H9 (cell line): ENCODE results near the gene CLEC9A. TPM values are rescaled to one million over a fixed set of nuclear protein-coding genes. Genes with fewer than 3 reads are reported as not detected.

Experiments used
- DNase-seq: peaks from one replicate; pipeline ENCODE4 v3.0.0-alpha.2; 2017
- H2AFZ ChIP-seq: one replicate; pipeline ENCODE4 v1.6.1; 2013; ENCODE audit warnings: mild to moderate bottlenecking, low read length, control low read depth, moderate library complexity
- H2AK5ac ChIP-seq: 2 replicates; pipeline ENCODE4 v1.6.1; 2013; ENCODE audit warnings: low read length, control low read depth, mixed read lengths; ENCODE audit not compliant: insufficient read length
- H2BK120ac ChIP-seq: one replicate; pipeline ENCODE4 v1.6.1; 2013; ENCODE audit warnings: low read depth, mild to moderate bottlenecking, low read length, control low read depth, inconsistent platforms; ENCODE audit not compliant: poor library complexity, severe bottlenecking
- H2BK12ac ChIP-seq: 2 replicates; pipeline ENCODE4 v1.6.1; 2013; ENCODE audit warnings: low read length, control low read depth, mixed read lengths, low read depth; ENCODE audit not compliant: insufficient read length
- H2BK15ac ChIP-seq: 2 replicates; pipeline ENCODE4 v1.6.1; 2013; ENCODE audit warnings: low read depth, low read length, control low read depth
- H2BK20ac ChIP-seq: one replicate; pipeline ENCODE4 v1.6.1; 2013; ENCODE audit warnings: low read depth, mild to moderate bottlenecking, low read length, control low read depth, inconsistent platforms; ENCODE audit not compliant: poor library complexity, severe bottlenecking
- H2BK5ac ChIP-seq: 2 replicates; pipeline ENCODE4 v1.6.1; 2013; ENCODE audit warnings: low read length, control low read depth, mixed read lengths; ENCODE audit not compliant: insufficient read length
- H3K14ac ChIP-seq: 2 replicates; pipeline ENCODE4 v1.6.1; 2013; ENCODE audit warnings: low read length, control low read depth; ENCODE audit not compliant: insufficient read depth
- H3K18ac ChIP-seq: 2 replicates; pipeline ENCODE4 v1.6.1; 2013; ENCODE audit warnings: low read depth, mild to moderate bottlenecking, mixed read lengths, low read length, control low read depth; ENCODE audit not compliant: insufficient read length
- H3K23ac ChIP-seq: 2 replicates; pipeline ENCODE4 v1.6.1; 2013; ENCODE audit warnings: low read length, control low read depth, mixed read lengths, low read depth; ENCODE audit not compliant: insufficient read length
- H3K23me2 ChIP-seq: 2 replicates; pipeline ENCODE4 v1.6.1; 2013; ENCODE audit warnings: low read depth, mild to moderate bottlenecking, mixed read lengths, low read length, control low read depth; ENCODE audit not compliant: insufficient read length, poor library complexity, severe bottlenecking
- H3K27ac ChIP-seq: 2 replicates; pipeline ENCODE4 v1.5.1; 2013; ENCODE audit warnings: low read length, control low read depth, mixed read lengths, low read depth; ENCODE audit not compliant: insufficient read length
- H3K27me3 ChIP-seq: 2 replicates; pipeline ENCODE4 v1.6.1; 2013; ENCODE audit warnings: low read length, control low read depth, inconsistent platforms; ENCODE audit not compliant: insufficient read depth
- H3K4ac ChIP-seq: 2 replicates; pipeline ENCODE4 v1.6.1; 2013; ENCODE audit warnings: low read depth, mild to moderate bottlenecking, control low read depth, inconsistent platforms, low read length, moderate library complexity
- H3K4me1 ChIP-seq: 2 replicates; pipeline ENCODE4 v1.6.1; 2013; ENCODE audit warnings: low read length, control low read depth, inconsistent platforms; ENCODE audit not compliant: insufficient read depth
- H3K4me2 ChIP-seq: 2 replicates; pipeline ENCODE4 v1.6.1; 2013; ENCODE audit warnings: low read length, control low read depth, mixed read lengths; ENCODE audit not compliant: insufficient read length, insufficient read depth
- H3K56ac ChIP-seq: 2 replicates; pipeline ENCODE4 v1.6.1; 2013; ENCODE audit warnings: low read depth, mild to moderate bottlenecking, mixed read lengths, low read length, control low read depth; ENCODE audit not compliant: insufficient read length
- H3K79me1 ChIP-seq: 2 replicates; pipeline ENCODE4 v1.6.1; 2013; ENCODE audit warnings: low read depth, mild to moderate bottlenecking, moderate library complexity, low read length, control low read depth, inconsistent platforms; ENCODE audit not compliant: insufficient read depth, poor library complexity, severe bottlenecking
- H3K79me2 ChIP-seq: 2 replicates; pipeline ENCODE4 v1.6.1; 2013; ENCODE audit warnings: low read length, control low read depth, inconsistent platforms; ENCODE audit not compliant: insufficient read depth
- H3K9ac ChIP-seq: 2 replicates; pipeline ENCODE4 v1.6.1; 2013; ENCODE audit warnings: low read length, control low read depth, mixed read lengths; ENCODE audit not compliant: insufficient read length; ENCODE audit errors: extremely low read depth
- H3K9me3 ChIP-seq: one replicate; pipeline ENCODE4 v1.6.1; 2013; ENCODE audit warnings: low read depth, low read length, inconsistent platforms; ENCODE audit not compliant: control insufficient read depth
- H3T11ph ChIP-seq: one replicate; pipeline ENCODE4 v1.6.1; 2013; ENCODE audit warnings: mild to moderate bottlenecking, low read length, control low read depth, inconsistent platforms
- H4K20me1 ChIP-seq: one replicate; pipeline ENCODE4 v1.6.1; 2013; ENCODE audit not compliant: control insufficient read depth, insufficient read length, insufficient read depth
- H4K5ac ChIP-seq: 2 replicates; pipeline ENCODE4 v1.6.1; 2013; ENCODE audit warnings: low read depth, mild to moderate bottlenecking, mixed read lengths, low read length, control low read depth; ENCODE audit not compliant: insufficient read length
- H4K8ac ChIP-seq: replicated peaks from 2 replicates; pipeline ENCODE4 v1.6.1; 2013; ENCODE audit warnings: low read length, control low read depth, mixed read lengths, low read depth; ENCODE audit not compliant: insufficient read length
- H4K91ac ChIP-seq: 2 replicates; pipeline ENCODE4 v1.6.1; 2013; ENCODE audit warnings: low read depth, mild to moderate bottlenecking, moderate library complexity, mixed read lengths, low read length, control low read depth; ENCODE audit not compliant: insufficient read length
- H3K27ac Mint-ChIP-seq, 3 experiments: 2 replicates in 2 of 3; 3 replicates in 1 of 3; pipeline ENCODE4 v1.8.0; 2020 to 2021; ENCODE audit warnings: mixed read lengths in 3 of 3, mild to moderate bottlenecking in 1 of 3, moderate library complexity in 1 of 3
- H3K27me3 Mint-ChIP-seq: 2 replicates; pipeline ENCODE4 v1.8.0; 2021; ENCODE audit warnings: low read depth, mild to moderate bottlenecking, moderate library complexity, mixed read lengths
- H3K36me3 Mint-ChIP-seq, 3 experiments: 2 replicates in 2 of 3; 3 replicates in 1 of 3; pipeline ENCODE4 v1.8.0; 2020 to 2021; ENCODE audit warnings: low read depth in 3 of 3, mixed read lengths in 3 of 3; ENCODE audit not compliant: insufficient read depth in 1 of 3
- H3K4me1 Mint-ChIP-seq, 2 experiments: 2 replicates each; pipeline ENCODE4 v1.8.0; 2020; ENCODE audit warnings: mixed read lengths in 2 of 2
- H3K4me3 Mint-ChIP-seq, 2 experiments: 2 replicates in 1 of 2; 3 replicates in 1 of 2; pipeline ENCODE4 v1.8.0; 2020 to 2021; ENCODE audit warnings: mild to moderate bottlenecking in 2 of 2, mixed read lengths in 2 of 2, moderate library complexity in 1 of 2
- H3K9me3 Mint-ChIP-seq, 2 experiments: 2 replicates in 1 of 2; 3 replicates in 1 of 2; pipeline ENCODE4 v1.8.0; 2020; ENCODE audit warnings: mild to moderate bottlenecking in 2 of 2, mixed read lengths in 2 of 2, moderate library complexity in 1 of 2
- WGBS: extraction: QIAGEN DNeasy Blood & Tissue Kit; methylation state at CpG from one replicate; pipeline ENCODE4 v1.1.7; 2013; ENCODE audit warnings: missing lambda C conversion rate, low lambda C conversion rate, mixed read lengths; ENCODE audit not compliant: insufficient read length; ENCODE audit errors: extremely low coverage; 5-methylcytosine and 5-hydroxymethylcytosine counted together
- total RNA-seq: library from RNA; stranded (reverse); gene quantifications from 2 replicates; pipeline ENCODE4 v1.2.1, GENCODE V29; 2021
- TF ChIP-seq, protein P1 (sequence below): fragments of 200-600 bp; sonication (generic); conservative IDR thresholded peaks from 3 replicates; pipeline ENCODE4 v1.8.0; 2021; ENCODE audit warnings: antibody characterized with exemption, mild to moderate bottlenecking

CLEC9A gene
- total RNA-seq, 1 experiment from 2014 or later = not detected

DNA sequence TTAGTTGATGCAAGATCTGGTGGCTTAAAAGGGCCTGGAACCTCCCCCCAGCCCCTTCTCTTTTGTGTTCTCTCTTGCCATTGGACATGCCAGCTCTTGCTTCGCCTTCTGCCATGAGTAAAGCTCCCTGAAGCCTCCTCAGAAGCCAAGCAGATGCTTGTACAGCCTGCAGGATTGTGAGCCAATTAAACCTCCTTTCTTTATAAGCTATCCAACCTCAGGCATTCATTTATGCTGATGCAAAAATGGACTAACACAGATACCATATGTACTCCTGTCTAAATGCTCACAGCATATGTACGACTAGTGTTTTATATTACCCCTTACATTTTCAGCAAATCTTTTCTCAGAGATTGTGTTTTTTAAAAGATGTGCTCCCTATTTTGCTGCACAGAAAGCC is 41.6 kb downstream of the CLEC9A start:
- no peak overlapping the region for H3K18ac ChIP-seq
- no peak overlapping the region for H2BK120ac ChIP-seq
- H3K23ac ChIP-seq = no peak overlapping the region
- no peak overlapping the region for H3K9ac ChIP-seq
- no peak overlapping the region for H2BK5ac ChIP-seq
- no peaks in the 10 kb centered on the region for H3K79me1 ChIP-seq
- H3K27me3 ChIP-seq = no peaks in the 10 kb centered on the region; the same call in 1 of the 2 replicates
- no peak overlapping the region for H3T11ph ChIP-seq
- Mint-ChIP-seq H3K36me3 (no peaks in the 10 kb centered on the region), H3K27ac (no peak overlapping the region), H3K27me3 (no peaks in the 10 kb centered on the region), H3K4me3 (no peak overlapping the region), H3K4me1 (0 out of 4 replicates have a peak, but pooled peaks cover 2 to 3% of the 10 kb centered on the region in 2 experiments), H3K9me3 (no peaks in the 10 kb centered on the region)
- H4K8ac ChIP-seq = no peak overlapping the region
- H3K4ac ChIP-seq = no peak overlapping the region
- no peaks in the 10 kb centered on the region for H3K4me1 ChIP-seq
- no CpG with 5 or more reads among the region's 2 CpGs for WGBS
- DNase-seq = no peak
- H3K14ac ChIP-seq = no peak overlapping the region
- no peak overlapping the region for H2BK15ac ChIP-seq
- peaks cover 2% of the 10 kb centered on the region; the same call in 1 of the 2 replicates for H3K79me2 ChIP-seq
- TF ChIP-seq, protein P1, sequence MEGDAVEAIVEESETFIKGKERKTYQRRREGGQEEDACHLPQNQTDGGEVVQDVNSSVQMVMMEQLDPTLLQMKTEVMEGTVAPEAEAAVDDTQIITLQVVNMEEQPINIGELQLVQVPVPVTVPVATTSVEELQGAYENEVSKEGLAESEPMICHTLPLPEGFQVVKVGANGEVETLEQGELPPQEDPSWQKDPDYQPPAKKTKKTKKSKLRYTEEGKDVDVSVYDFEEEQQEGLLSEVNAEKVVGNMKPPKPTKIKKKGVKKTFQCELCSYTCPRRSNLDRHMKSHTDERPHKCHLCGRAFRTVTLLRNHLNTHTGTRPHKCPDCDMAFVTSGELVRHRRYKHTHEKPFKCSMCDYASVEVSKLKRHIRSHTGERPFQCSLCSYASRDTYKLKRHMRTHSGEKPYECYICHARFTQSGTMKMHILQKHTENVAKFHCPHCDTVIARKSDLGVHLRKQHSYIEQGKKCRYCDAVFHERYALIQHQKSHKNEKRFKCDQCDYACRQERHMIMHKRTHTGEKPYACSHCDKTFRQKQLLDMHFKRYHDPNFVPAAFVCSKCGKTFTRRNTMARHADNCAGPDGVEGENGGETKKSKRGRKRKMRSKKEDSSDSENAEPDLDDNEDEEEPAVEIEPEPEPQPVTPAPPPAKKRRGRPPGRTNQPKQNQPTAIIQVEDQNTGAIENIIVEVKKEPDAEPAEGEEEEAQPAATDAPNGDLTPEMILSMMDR = no peak
- H3K23me2 ChIP-seq = no peaks in the 10 kb centered on the region
- H4K91ac ChIP-seq = no peak overlapping the region
- no peak overlapping the region for H3K27ac ChIP-seq
- no peak overlapping the region for H2AK5ac ChIP-seq
- H4K20me1 ChIP-seq = no peaks in the 10 kb centered on the region
- H3K56ac ChIP-seq = no peak overlapping the region
- no peak overlapping the region for H2BK20ac ChIP-seq
- H3K4me2 ChIP-seq = no peak overlapping the region
- no peak overlapping the region for H2BK12ac ChIP-seq
- H3K9me3 ChIP-seq = no peaks in the 10 kb centered on the region
- no peak overlapping the region for H4K5ac ChIP-seq
- H2AFZ ChIP-seq = no peak overlapping the region
